A549 (cell line): ENCODE results near the gene NR2C1.

Source experiments
- CEBPB ChIP-seq, 2 experiments: fragments of >200 bp in 1 of 2; sonication (Bioruptor Twin) in 1 of 2; formaldehyde crosslinking in 1 of 2; IDR thresholded peaks; 2 replicates each; pipeline ENCODE4 v1.6.1; 2012 to 2016
- ESRRA ChIP-seq: fragments of 150-350 bp; IDR thresholded peaks from 2 replicates; pipeline ENCODE4 v1.6.1; 2014; ENCODE audit warnings: mild to moderate bottlenecking, low read length, borderline replicate concordance
- POLR2A ChIP-seq: IDR thresholded peaks from 2 replicates; pipeline ENCODE4 v1.6.1; 2012; ENCODE audit warnings: mild to moderate bottlenecking, low read length
- RAD21 ChIP-seq, 2 experiments: fragments of >200 bp in 1 of 2; sonication (Bioruptor Twin) in 1 of 2; formaldehyde crosslinking in 1 of 2; IDR thresholded peaks in 1 of 2; conservative IDR thresholded peaks in 1 of 2; 2 replicates in 1 of 2; 3 replicates in 1 of 2; pipeline ENCODE4 v1.6.1; 2012 to 2018; ENCODE audit warnings: inconsistent platforms in 1 of 2
- RARB ChIP-seq: fragments of 250-450 bp; sonication (Bioruptor Pico); IDR thresholded peaks from 2 replicates; pipeline ENCODE4 v1.8.0; 2021; ENCODE audit warnings: mild to moderate bottlenecking, moderate library complexity
- TF ChIP-seq, protein P1 (sequence below): fragments of >200 bp; sonication (Bioruptor Twin); formaldehyde crosslinking; IDR thresholded peaks from 3 replicates; pipeline ENCODE4 v1.5.1; 2016
- TF ChIP-seq, protein P2 (sequence below): fragments of 250-450 bp; sonication (Bioruptor Pico); IDR thresholded peaks from 2 replicates; pipeline ENCODE4 v1.5.0; 2021; ENCODE audit warnings: mild to moderate bottlenecking, moderate library complexity, borderline replicate concordance
- TF ChIP-seq, protein P3 (sequence below): fragments of 450-650 bp; IDR thresholded peaks from 2 replicates; pipeline ENCODE4 v1.6.1; 2014; ENCODE audit warnings: antibody characterized with exemption

DNA sequence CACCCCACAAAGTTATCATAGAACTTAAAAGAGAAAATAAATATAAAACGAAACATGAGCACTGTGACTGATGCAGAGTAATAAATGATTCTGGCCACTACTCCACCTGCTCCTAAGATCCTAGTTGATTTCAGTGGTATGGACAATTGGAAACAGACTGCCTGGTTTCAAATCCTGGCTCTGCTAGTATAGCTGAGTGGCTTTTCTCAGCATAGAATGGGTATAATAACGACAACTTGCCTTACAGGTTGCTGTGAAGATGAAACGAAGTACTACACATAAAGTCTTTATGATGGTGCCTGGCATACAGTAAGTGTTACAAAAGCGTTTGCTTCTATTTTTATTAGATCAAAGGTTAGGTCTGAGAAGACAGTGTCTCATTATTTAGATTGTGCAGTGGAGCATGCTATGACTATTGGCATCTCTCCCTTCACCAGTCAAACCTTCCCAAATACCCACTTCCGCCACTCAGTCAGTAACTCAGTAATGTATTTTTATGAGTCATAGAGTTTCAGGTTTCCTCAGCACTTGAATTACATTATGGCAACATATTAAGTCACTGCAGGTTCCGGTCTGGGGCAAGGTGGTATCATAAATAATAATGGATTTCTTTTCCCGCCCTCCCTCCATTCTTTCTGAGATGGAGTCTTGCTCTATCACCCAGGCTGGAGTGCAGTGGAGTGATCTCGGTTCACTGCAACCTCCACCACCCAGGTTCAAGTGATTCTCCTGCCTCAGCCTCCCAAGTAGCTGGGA is 29.7 kb upstream of the NR2C1 start:
- TF ChIP-seq CEBPB (IDR thresholded peaks at IDR 0.05) = peak; percentile 74 to 77
- TF ChIP-seq, protein P1, sequence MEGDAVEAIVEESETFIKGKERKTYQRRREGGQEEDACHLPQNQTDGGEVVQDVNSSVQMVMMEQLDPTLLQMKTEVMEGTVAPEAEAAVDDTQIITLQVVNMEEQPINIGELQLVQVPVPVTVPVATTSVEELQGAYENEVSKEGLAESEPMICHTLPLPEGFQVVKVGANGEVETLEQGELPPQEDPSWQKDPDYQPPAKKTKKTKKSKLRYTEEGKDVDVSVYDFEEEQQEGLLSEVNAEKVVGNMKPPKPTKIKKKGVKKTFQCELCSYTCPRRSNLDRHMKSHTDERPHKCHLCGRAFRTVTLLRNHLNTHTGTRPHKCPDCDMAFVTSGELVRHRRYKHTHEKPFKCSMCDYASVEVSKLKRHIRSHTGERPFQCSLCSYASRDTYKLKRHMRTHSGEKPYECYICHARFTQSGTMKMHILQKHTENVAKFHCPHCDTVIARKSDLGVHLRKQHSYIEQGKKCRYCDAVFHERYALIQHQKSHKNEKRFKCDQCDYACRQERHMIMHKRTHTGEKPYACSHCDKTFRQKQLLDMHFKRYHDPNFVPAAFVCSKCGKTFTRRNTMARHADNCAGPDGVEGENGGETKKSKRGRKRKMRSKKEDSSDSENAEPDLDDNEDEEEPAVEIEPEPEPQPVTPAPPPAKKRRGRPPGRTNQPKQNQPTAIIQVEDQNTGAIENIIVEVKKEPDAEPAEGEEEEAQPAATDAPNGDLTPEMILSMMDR = no peak
- no peak for TF ChIP-seq RARB (CRISPR knock-in tag)
- TF ChIP-seq ESRRA = no peak
- peak; percentile 4 to 35; a peak in 2 of 5 replicates for TF ChIP-seq RAD21 (conservative IDR thresholded peaks at IDR 0.05 in 1 of 2, IDR thresholded peaks at IDR 0.05 in 1 of 2)
- TF ChIP-seq, protein P2, sequence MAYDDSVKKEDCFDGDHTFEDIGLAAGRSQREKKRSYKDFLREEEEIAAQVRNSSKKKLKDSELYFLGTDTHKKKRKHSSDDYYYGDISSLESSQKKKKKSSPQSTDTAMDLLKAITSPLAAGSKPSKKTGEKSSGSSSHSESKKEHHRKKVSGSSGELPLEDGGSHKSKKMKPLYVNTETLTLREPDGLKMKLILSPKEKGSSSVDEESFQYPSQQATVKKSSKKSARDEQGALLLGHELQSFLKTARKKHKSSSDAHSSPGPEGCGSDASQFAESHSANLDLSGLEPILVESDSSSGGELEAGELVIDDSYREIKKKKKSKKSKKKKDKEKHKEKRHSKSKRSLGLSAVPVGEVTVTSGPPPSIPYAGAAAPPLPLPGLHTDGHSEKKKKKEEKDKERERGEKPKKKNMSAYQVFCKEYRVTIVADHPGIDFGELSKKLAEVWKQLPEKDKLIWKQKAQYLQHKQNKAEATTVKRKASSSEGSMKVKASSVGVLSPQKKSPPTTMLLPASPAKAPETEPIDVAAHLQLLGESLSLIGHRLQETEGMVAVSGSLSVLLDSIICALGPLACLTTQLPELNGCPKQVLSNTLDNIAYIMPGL (CRISPR knock-in tag) = no peak
- TF ChIP-seq, protein P3, sequence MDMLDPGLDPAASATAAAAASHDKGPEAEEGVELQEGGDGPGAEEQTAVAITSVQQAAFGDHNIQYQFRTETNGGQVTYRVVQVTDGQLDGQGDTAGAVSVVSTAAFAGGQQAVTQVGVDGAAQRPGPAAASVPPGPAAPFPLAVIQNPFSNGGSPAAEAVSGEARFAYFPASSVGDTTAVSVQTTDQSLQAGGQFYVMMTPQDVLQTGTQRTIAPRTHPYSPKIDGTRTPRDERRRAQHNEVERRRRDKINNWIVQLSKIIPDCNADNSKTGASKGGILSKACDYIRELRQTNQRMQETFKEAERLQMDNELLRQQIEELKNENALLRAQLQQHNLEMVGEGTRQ = no peak
- no peak for TF ChIP-seq POLR2A
